Measurements from ENCODE around the gene SPDYE16.
"Not testable (repeated sequence)": the region's sequence is repeated elsewhere in the genome, so short reads cannot be mapped to it uniquely, and the experiment has no call there.

DNA sequence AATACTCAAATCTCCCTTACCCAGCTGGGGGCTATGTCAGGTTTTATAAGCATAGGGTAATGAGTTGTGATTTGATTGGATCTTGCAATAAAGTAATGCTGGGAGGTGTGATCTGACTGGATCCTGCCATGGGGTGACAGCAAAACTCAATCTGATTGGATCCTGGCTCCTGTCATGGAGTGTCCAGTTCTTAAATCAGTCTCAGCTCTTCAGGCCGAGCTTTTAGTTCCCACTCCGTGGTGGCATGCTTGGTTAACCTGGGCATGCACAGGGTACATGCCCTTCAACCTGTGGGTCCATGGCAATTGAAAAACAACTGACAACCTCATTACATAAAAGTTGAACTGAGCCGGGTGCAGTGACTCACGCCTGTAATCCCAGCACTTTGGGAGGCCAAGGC, 16.9 kb downstream of the SPDYE16 start:
- TF ChIP-seq EZH2 (IDR thresholded peaks at IDR 0.05; ENCODE audit: insufficient read depth, poor library complexity, severe bottlenecking); EZH2phosphoT487 (IDR thresholded peaks at IDR 0.05; ENCODE audit: insufficient read depth, low read depth): not testable (repeated sequence)

All from GM23248 (cell line).